HUES48 (cell line): ENCODE measurements around the gene CPA2.
"Not testable (repeated sequence)": the region's sequence is repeated elsewhere in the genome, so short reads cannot be mapped to it uniquely, and the experiment has no call there.

Experiments used
- H3K27ac ChIP-seq: one replicate; pipeline ENCODE4 v1.7.0; 2013; ENCODE audit warnings: low read depth, low read length, inconsistent platforms
- H3K27me3 ChIP-seq: 2 replicates; pipeline ENCODE4 v1.6.1; 2013; ENCODE audit warnings: mild to moderate bottlenecking, low read length; ENCODE audit not compliant: control insufficient read depth, insufficient read depth
- H3K36me3 ChIP-seq: 2 replicates; pipeline ENCODE4 v1.6.1; 2013; ENCODE audit warnings: low read length; ENCODE audit not compliant: control insufficient read depth, insufficient read depth
- H3K4me1 ChIP-seq: 2 replicates; pipeline ENCODE4 v1.6.1; 2013; ENCODE audit warnings: mild to moderate bottlenecking, low read length; ENCODE audit not compliant: control insufficient read depth, insufficient read depth
- H3K4me3 ChIP-seq: 2 replicates; pipeline ENCODE4 v1.5.1; 2013; ENCODE audit warnings: mild to moderate bottlenecking, low read depth, low read length
- H3K9ac ChIP-seq: 2 replicates; pipeline ENCODE4 v1.6.1; 2013; ENCODE audit warnings: mild to moderate bottlenecking, low read depth, low read length, moderate library complexity
- H3K9me3 ChIP-seq: 2 replicates; pipeline ENCODE4 v1.6.1; 2013; ENCODE audit warnings: low read length; ENCODE audit not compliant: control insufficient read depth, insufficient read depth

Gene CPA2

DNA sequence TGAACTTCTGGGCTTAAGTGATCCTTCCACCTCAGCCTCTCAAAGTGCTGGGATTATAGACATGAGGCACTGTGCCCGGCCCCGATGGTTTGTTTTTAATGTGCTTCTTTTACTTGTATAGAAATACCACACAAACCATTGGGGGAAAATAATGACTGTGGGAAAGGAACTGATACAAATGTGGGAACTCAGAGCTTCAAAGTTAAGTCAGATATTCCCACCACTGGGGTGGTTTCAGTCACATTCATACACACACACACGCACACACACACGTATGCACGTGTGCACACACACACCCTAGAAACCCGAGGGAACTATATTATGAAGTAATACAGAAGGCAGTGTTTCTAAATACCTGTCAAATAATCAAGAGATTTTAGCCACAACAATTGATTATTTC is 43.3 kb downstream of the CPA2 start:
- no peaks in the 10 kb centered on the region for H3K4me1 ChIP-seq
- 0 out of 2 replicates have a peak, but pooled peaks cover 8% of the 10 kb centered on the region for H3K9me3 ChIP-seq
- H3K9ac ChIP-seq: no peak overlapping the region
- H3K27ac ChIP-seq: no peak overlapping the region
- no peak overlapping the region for H3K4me3 ChIP-seq
- H3K27me3 ChIP-seq: no peaks in the 10 kb centered on the region
- H3K36me3 ChIP-seq: no peaks in the 10 kb centered on the region

DNA sequence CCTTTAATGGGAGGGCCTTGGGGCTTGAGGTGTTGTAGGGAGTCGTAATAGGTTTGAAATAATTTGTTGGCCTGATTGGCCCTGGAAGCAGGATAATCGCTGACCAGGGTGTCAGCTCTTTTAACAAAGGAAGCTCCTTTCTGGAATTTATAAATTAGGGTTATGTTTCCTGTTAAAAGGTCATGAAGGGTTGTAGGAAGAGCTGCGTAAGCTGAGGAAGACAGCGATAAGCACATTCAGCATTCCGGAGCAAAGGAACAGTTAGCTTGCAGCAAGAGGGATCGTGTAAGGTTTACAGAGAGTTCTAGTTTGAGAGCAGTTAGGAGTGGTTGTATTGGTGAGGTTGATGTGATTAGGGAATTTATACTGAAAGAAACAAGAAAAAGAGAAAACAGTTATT is 47.6 kb downstream of the CPA2 start:
- no peaks in the 10 kb centered on the region for H3K36me3 ChIP-seq
- H3K4me3 ChIP-seq: no peak overlapping the region
- no peaks in the 10 kb centered on the region for H3K27me3 ChIP-seq
- no peak overlapping the region for H3K9ac ChIP-seq
- 0 out of 2 replicates have a peak, but pooled peaks cover 8% of the 10 kb centered on the region for H3K9me3 ChIP-seq
- no peak overlapping the region for H3K27ac ChIP-seq
- H3K4me1 ChIP-seq: no peaks in the 10 kb centered on the region

DNA sequence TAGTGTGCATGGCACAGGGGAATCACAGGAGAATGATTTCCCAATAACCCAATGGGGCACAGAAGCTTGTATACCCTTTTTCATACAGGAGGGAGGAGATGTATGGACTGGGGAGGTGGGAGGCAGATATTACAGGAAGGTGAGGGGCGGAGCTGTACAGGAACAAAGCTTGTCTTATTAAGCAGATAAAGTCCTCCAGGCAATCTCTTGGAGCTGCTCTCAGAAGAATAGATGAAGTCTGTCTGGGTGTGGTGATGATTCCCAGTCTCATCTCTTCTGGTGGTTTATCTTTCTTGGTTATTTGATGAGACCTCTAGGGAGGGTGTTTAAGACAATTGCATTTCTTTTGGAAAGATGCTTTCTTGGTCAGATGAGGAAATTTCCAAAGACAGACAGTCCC is 52.9 kb downstream of the CPA2 start:
- H3K36me3 ChIP-seq: no peaks in the 10 kb centered on the region
- no peaks in the 10 kb centered on the region for H3K9me3 ChIP-seq
- no peak overlapping the region for H3K27ac ChIP-seq
- H3K4me3 ChIP-seq: no peak overlapping the region
- H3K27me3 ChIP-seq: no peaks in the 10 kb centered on the region
- H3K9ac ChIP-seq: no peak overlapping the region
- H3K4me1 ChIP-seq: no peaks in the 10 kb centered on the region

DNA sequence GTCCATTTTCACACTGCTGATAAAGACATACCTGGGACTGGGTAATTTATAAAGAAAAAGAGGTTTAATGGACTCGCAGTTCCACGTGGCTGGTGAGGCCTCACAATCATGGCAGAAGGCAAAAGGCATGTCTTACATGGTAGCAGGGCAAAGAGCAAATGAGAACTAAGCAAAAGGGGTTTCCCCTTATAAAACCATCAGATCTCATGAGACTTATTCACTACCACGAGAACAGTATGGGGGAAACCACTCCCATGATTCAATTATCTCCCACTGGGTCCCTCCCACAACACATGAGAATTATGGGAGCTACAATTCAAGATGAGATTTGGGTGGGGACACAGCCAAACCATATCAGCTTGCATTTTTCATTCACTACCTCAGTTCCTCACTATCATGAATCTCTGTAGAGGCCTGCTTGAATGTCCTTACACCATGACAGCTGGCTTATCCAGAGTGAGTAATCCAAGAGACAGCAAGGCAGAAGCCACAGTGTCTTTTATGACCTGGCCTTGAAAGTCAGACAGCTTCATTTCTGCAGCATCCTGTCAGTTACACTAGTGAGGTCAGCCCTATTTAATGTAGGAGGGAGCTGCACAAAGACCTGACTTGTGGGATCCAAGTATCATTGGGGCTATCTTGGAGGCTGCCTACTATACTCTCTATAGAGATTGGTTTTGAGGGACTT is 55.0 kb downstream of the CPA2 start:
- not testable (repeated sequence) for H3K27ac ChIP-seq, H3K36me3 ChIP-seq, H3K9me3 ChIP-seq, H3K27me3 ChIP-seq, H3K4me1 ChIP-seq, H3K9ac ChIP-seq, H3K4me3 ChIP-seq

DNA sequence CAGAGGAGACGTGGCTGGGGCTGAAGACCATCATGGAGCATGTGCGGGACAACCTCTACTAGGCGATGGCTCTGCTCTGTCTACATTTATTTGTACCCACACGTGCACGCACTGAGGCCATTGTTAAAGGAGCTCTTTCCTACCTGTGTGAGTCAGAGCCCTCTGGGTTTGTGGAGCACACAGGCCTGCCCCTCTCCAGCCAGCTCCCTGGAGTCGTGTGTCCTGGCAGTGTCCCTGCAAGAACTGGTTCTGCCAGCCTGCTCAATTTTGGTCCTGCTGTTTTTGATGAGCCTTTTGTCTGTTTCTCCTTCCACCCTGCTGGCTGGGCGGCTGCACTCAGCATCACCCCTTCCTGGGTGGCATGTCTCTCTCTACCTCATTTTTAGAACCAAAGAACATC is 56.0 kb downstream of the CPA2 start:
- Histone ChIP-seq H3K4me1 (no peaks in the 10 kb centered on the region), H3K27ac (no peak overlapping the region), H3K36me3 (no peaks in the 10 kb centered on the region), H3K27me3 (no peaks in the 10 kb centered on the region), H3K4me3 (no peak overlapping the region), H3K9ac (no peak overlapping the region), H3K9me3 (no peaks in the 10 kb centered on the region)

DNA sequence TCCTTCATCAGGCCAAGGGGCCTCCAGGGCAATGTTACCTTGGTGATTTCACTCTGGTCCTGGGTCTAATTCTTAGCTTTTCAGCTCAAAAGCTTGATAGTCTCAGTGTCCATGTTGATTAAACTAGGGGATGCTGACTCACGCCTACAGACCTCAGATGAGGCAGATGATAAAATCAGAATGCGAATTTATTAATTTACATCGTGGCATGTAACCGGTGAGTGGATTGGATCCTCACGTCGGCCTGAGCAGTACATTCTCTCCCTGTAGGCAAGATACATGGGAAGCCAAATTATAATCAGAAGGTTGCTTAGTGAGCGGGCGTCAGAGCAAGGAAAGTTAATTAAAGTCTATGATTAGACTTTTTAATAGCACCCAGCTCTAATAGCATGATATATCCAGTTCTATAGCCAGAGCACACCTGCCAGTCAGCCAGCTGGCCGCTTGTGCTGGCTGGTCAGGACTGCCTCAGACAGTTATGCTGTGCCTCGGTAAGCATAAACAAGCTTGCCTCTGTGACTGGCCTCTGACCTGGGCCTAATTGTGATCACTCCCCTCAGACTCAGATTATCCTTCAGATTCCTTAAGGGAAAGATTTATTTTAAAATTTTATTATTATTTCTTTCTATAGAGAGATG is 57.8 kb downstream of the CPA2 start:
- Histone ChIP-seq H3K9me3 (no peaks in the 10 kb centered on the region), H3K36me3 (no peaks in the 10 kb centered on the region), H3K4me1 (no peaks in the 10 kb centered on the region)

DNA sequence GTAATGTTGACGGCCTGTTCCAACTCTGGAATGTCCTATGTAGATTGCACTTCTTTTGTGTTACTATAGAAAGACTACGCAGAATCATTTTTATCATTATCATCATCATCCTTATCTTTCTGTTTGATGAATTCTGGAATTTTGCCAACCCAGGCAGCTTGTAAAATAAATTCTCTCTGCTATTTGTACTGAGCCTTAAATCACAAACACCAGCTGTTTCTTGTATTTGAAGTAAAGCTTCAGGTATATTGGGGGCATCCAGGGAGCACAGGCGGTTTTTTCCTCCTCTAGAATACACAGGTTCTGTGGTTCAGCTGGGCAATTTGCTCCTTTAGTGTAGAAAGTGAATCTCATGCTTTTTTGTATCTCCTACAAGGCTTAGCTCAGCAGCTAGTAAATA is 63.0 kb downstream of the CPA2 start:
- no peak overlapping the region for H3K4me3 ChIP-seq
- H3K9ac ChIP-seq: no peak overlapping the region
- H3K27ac ChIP-seq: no peak overlapping the region
- H3K36me3 ChIP-seq: no peaks in the 10 kb centered on the region
- H3K9me3 ChIP-seq: no peaks in the 10 kb centered on the region
- no peaks in the 10 kb centered on the region for H3K27me3 ChIP-seq
- H3K4me1 ChIP-seq: no peaks in the 10 kb centered on the region

More for the DNA sequence above, 57.8 kb downstream of the CPA2 start:
- no peak overlapping the region for H3K9ac ChIP-seq
- H3K27ac ChIP-seq: no peak overlapping the region
- no peak overlapping the region for H3K4me3 ChIP-seq
- no peaks in the 10 kb centered on the region for H3K27me3 ChIP-seq

DNA sequence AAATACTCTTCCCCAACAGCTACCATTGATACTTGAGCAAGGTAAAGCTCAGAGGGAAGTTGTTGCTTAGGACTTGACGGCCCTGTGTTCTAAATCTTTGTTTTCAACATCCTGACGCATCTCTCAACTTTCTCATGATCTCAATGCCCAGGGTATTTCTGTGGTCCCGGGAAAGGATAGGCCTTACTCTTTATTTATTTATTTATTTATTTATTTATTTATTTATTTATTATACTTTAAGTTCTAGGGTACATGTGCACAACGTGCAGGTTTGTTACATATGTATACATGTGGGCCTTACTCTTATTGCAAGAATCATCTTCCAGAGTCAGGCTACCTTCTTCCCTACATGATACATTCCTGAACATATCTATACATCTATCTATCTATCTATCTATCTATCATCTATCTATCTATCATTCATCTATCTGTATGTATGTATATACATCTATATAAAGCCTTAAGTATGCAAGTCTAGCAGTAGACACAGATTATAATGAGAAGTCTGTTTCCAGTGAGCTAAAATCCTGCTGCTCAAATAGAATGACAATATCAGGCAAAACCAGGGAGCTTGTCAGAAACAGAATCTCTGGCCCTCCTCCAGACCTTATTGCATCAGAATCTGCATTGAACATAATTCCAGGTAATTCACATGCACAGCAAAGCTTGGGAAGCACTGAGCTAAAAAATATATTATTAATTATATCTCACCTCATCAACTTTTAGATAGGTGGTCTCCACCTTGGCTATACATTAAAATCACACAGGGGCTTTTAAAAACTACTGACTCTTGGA is 65.8 kb downstream of the CPA2 start:
- Histone ChIP-seq H3K9me3 (no peaks in the 10 kb centered on the region), H3K4me1 (no peaks in the 10 kb centered on the region), H3K9ac (no peak overlapping the region), H3K4me3 (no peak overlapping the region), H3K27ac (no peak overlapping the region), H3K27me3 (no peaks in the 10 kb centered on the region), H3K36me3 (no peaks in the 10 kb centered on the region)

DNA sequence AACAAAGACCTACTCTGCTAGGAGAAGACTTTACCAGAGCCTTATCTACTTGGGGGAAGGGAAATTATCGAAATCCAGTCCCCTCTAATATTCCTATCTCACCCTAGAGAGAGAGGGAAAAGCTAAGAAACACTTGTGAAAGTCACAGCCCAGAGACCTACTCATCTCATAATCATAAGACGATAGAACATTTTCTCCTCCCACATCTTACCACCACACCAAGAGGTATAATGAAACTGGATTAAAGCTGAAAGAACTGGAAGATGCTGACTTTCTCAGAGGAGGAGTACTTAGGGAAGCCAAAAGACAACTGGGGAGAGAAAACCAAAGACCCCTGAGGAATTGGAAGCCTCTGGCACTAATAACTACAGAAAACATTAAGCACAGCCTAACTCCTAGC is 67.2 kb downstream of the CPA2 start:
- H3K9me3 ChIP-seq: no peaks in the 10 kb centered on the region
- H3K4me3 ChIP-seq: no peak overlapping the region
- H3K27ac ChIP-seq: no peak overlapping the region

DNA sequence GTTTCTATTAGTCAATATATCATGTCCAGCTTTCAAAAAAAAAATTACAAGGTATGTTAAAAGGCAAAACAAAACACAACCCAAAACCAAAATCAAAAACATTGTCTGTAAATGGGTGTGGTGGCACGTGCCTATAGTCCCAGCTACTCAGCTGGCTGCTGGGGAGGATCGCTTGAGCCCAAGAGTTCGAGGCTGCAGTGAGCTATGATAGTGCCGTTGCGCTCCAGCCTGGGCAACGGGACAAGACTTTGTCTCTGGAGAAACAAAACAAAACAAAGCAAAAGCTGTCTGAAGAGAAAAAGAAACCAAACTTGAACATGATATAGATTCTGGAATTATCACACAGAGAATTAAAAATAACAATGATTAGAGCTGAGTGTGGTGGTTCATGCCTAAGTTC is 67.6 kb downstream of the CPA2 start:
- Histone ChIP-seq H3K4me1 (peaks cover 16% of the 10 kb centered on the region), H3K27ac (no peak overlapping the region), H3K4me3 (no peak overlapping the region), H3K36me3 (no peaks in the 10 kb centered on the region), H3K27me3 (no peaks in the 10 kb centered on the region), H3K9me3 (no peaks in the 10 kb centered on the region), H3K9ac (no peak overlapping the region)

More for the DNA sequence above, 67.2 kb downstream of the CPA2 start:
- Histone ChIP-seq H3K27me3 (no peaks in the 10 kb centered on the region), H3K36me3 (no peaks in the 10 kb centered on the region), H3K4me1 (peaks cover 13% of the 10 kb centered on the region), H3K9ac (no peak overlapping the region)

DNA sequence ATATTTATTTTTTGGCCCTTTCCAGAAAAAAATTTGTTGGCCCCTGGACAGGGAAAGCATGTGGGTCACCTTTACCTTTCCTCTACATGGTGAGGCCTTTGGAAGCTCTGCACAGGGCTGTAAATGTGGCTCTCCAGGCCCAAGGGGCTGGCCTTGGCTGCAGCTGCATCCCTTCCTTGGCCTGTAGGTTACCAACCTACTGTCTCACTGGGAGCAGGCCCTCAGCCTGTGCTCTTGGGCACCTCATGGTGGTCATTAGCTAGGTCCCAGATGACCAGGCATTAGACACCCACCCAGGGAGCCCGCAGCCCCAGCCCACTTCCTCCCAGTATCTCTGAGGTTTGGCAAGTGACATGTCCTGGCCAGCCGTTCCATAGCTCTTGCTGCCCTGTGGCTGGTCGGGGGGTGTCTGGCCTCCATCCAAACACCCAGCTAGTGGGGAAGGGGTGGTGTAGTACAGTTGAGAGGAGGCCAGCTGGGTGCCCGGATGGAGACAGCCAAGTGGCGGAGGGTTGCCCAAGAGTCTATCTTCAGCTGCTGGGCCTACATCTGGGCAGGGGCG is 70.8 kb downstream of the CPA2 start:
- H3K36me3 ChIP-seq: no peaks in the 10 kb centered on the region
- H3K27ac ChIP-seq: no peak overlapping the region

More for the DNA sequence above, 70.8 kb downstream of the CPA2 start:
- H3K27me3 ChIP-seq: no peaks in the 10 kb centered on the region
- H3K9ac ChIP-seq: no peak overlapping the region
- no peak overlapping the region for H3K4me3 ChIP-seq
- H3K4me1 ChIP-seq: peaks cover 16% of the 10 kb centered on the region
- H3K9me3 ChIP-seq: no peaks in the 10 kb centered on the region
